SK-N-SH (cell line): ENCODE measurements around the gene NLRC5. TPM values are rescaled to one million over a fixed set of nuclear protein-coding genes. Genes with fewer than 3 reads are reported as not detected.

Experiments
- CTCF ChIA-PET: fragments of 300-600, 350-600 bp; formaldehyde crosslinking; extraction: SDS; loops from one replicate; lab custom pipeline; 2021; lab: Yijun Ruan, JAX
- POLR2A ChIA-PET: fragments of 350-600 bp; sonication (Branson Sonifier 250); formaldehyde crosslinking; extraction: SDS; loops from one replicate; lab custom pipeline; 2020; ENCODE audit warnings: antibody characterized with exemption, inconsistent platforms; lab: Yijun Ruan, JAX
- DNase-seq: peaks from one replicate; pipeline ENCODE4 v3.0.0; 2012
- H2AFZ ChIP-seq: fragments of 200-600 bp; sonication (generic); 2 replicates; pipeline ENCODE4 v1.8.1; 2016; ENCODE audit warnings: antibody characterized with exemption, mild to moderate bottlenecking, low read depth
- H3F3A ChIP-seq: fragments of 200-600 bp; sonication (generic); replicated peaks from 2 replicates; pipeline ENCODE3; 2016; ENCODE audit warnings: antibody characterized with exemption, mild to moderate bottlenecking; ENCODE audit not compliant: insufficient read depth
- H3K27ac ChIP-seq, 2 experiments: fragments of 200-500 bp in 1 of 2; fragments of 200-600 bp in 1 of 2; sonication (Bioruptor generic) in 1 of 2; sonication (generic), shearing (Covaris generic) in 1 of 2; 2 replicates each; pipeline versions ENCODE4 v1.5.1 to v1.6.1; 2014 to 2016; ENCODE audit warnings: low read depth in 2 of 2, inconsistent platforms in 1 of 2, low read length in 1 of 2, mild to moderate bottlenecking in 1 of 2, mixed read lengths in 1 of 2
- H3K27me3 ChIP-seq: fragments of 200-600 bp; sonication (generic), shearing (Covaris generic); 2 replicates; pipeline ENCODE4 v1.6.1; 2016; ENCODE audit warnings: mixed run types; ENCODE audit not compliant: insufficient read depth
- H3K36me3 ChIP-seq, 2 experiments: fragments of 200-500 bp in 1 of 2; fragments of 200-600 bp in 1 of 2; sonication (Bioruptor generic) in 1 of 2; sonication (generic) in 1 of 2; replicated peaks in 1 of 2; 2 replicates each; pipeline versions ENCODE3 to v1.5.1; 2014 to 2016; ENCODE audit warnings: low read length in 1 of 2, mild to moderate bottlenecking in 1 of 2; ENCODE audit not compliant: insufficient read depth in 2 of 2, control insufficient read depth in 1 of 2
- H3K4me1 ChIP-seq, 2 experiments: fragments of 200-500 bp in 1 of 2; fragments of 200-600 bp in 1 of 2; sonication (Bioruptor generic) in 1 of 2; sonication (generic), shearing (Covaris generic) in 1 of 2; 2 replicates each; pipeline versions ENCODE4 v1.5.1 to v1.6.1; 2014 to 2016; ENCODE audit warnings: low read depth in 1 of 2, low read length in 1 of 2, mixed run types in 1 of 2; ENCODE audit not compliant: insufficient read depth in 2 of 2, control insufficient read depth in 1 of 2
- H3K4me2 ChIP-seq: fragments of 200-600 bp; sonication (generic), shearing (Covaris generic); 2 replicates; pipeline ENCODE4 v1.6.1; 2017; ENCODE audit warnings: mixed run types
- H3K4me3 ChIP-seq, 2 experiments: fragments of 200-500 bp in 1 of 2; fragments of 200-600 bp in 1 of 2; sonication (Bioruptor generic) in 1 of 2; sonication (generic), shearing (Covaris generic) in 1 of 2; 2 replicates each; pipeline versions ENCODE4 v1.5.1 to v1.8.1; 2014 to 2016; ENCODE audit warnings: low read depth in 2 of 2, inconsistent platforms in 1 of 2, low read length in 1 of 2, mild to moderate bottlenecking in 1 of 2, mixed read lengths in 1 of 2, moderate library complexity in 1 of 2
- H3K79me2 ChIP-seq: fragments of 200-600 bp; sonication (generic); 2 replicates; pipeline ENCODE4 v1.8.1; 2017; ENCODE audit warnings: mild to moderate bottlenecking; ENCODE audit not compliant: insufficient read depth
- H3K9ac ChIP-seq: fragments of 200-600 bp; sonication (generic); 2 replicates; pipeline ENCODE4 v1.6.1; 2017; ENCODE audit warnings: mixed run types
- H3K9me2 ChIP-seq: fragments of 200-600 bp; sonication (generic); 2 replicates; pipeline ENCODE4 v1.6.1; 2017; ENCODE audit warnings: mixed run types
- H3K9me3 ChIP-seq: fragments of 200-600 bp; sonication (generic); 2 replicates; pipeline ENCODE4 v1.6.1; 2017; ENCODE audit warnings: mixed run types, mild to moderate bottlenecking, moderate library complexity
- H4K20me1 ChIP-seq: fragments of 200-600 bp; sonication (generic); 2 replicates; pipeline ENCODE4 v1.6.1; 2017; ENCODE audit warnings: mild to moderate bottlenecking, mixed run types; ENCODE audit not compliant: insufficient read depth
- EZH2phosphoT487 ChIP-seq: fragments of 200-600 bp; sonication (generic); IDR thresholded peaks from 2 replicates; pipeline ENCODE4 v1.6.1; 2017; ENCODE audit warnings: low read depth, mixed run types, mild to moderate bottlenecking, antibody characterized with exemption, moderate library complexity, borderline replicate concordance
- GATA2 ChIP-seq: sonication (generic); formaldehyde crosslinking; IDR thresholded peaks from 2 replicates; pipeline ENCODE4 v1.5.0; 2020; ENCODE audit warnings: mild to moderate bottlenecking, missing genetic modification reagents
- MXI1 ChIP-seq: IDR thresholded peaks from 2 replicates; pipeline ENCODE4 v1.6.1; 2012; ENCODE audit warnings: mild to moderate bottlenecking, low read depth, low read length, improper control_type of control experiment
- NRF1 ChIP-seq: IDR thresholded peaks from 2 replicates; pipeline ENCODE4 v1.6.1; 2012; ENCODE audit warnings: low read depth, mild to moderate bottlenecking, low read length
- POLR2AphosphoS5 ChIP-seq: IDR thresholded peaks from 2 replicates; pipeline ENCODE4 v1.6.1; 2012; ENCODE audit warnings: low read depth, low read length
- RAD21 ChIP-seq: IDR thresholded peaks from 2 replicates; pipeline ENCODE4 v1.6.1; 2012; ENCODE audit warnings: mild to moderate bottlenecking, low read length
- YY1 ChIP-seq: IDR thresholded peaks from 2 replicates; pipeline ENCODE4 v1.4.0; 2012; ENCODE audit warnings: low read depth, mild to moderate bottlenecking
- WGBS: methylation state at CpG from one replicate; pipeline ENCODE4 v1.1.6; 2017; ENCODE audit warnings: low lambda C conversion rate; 5-methylcytosine and 5-hydroxymethylcytosine counted together
- polyA plus RNA-seq, 3 experiments: library from polyadenylated mRNA; depleted of rRNA; stranded (reverse); fragments of >200 nt; gene quantifications; 2 replicates each; pipeline ENCODE4 v1.2.3, GENCODE V29; 2012
- TF ChIP-seq, protein P1 (sequence below): IDR thresholded peaks from 2 replicates; pipeline ENCODE4 v1.4.0; 2012; ENCODE audit warnings: low read depth
- TF ChIP-seq, protein P2 (sequence below): fragments of 150-350 bp; IDR thresholded peaks from 2 replicates; pipeline ENCODE4 v1.6.1; 2017; ENCODE audit warnings: antibody characterized with exemption, low read length, low read depth, borderline replicate concordance
- TF ChIP-seq, protein P3 (sequence below): fragments of 150-350 bp; IDR thresholded peaks from 2 replicates; pipeline ENCODE4 v1.6.1; 2016; ENCODE audit warnings: mild to moderate bottlenecking, low read depth, low read length
- TF ChIP-seq, protein P4 (sequence below): IDR thresholded peaks from 2 replicates; pipeline ENCODE4 v1.4.0; 2012; ENCODE audit warnings: low read depth, borderline replicate concordance
- TF ChIP-seq, protein P5 (sequence below): fragments of 200-600 bp; sonication (generic); IDR thresholded peaks from 2 replicates; pipeline ENCODE4 v1.6.1; 2017; ENCODE audit warnings: antibody characterized with exemption, mild to moderate bottlenecking, moderate library complexity

NLRC5 gene
- polyA plus RNA-seq, 1 of the 3 experiments (the other 2 are of a cell fraction): 6.5 TPM

DNA sequence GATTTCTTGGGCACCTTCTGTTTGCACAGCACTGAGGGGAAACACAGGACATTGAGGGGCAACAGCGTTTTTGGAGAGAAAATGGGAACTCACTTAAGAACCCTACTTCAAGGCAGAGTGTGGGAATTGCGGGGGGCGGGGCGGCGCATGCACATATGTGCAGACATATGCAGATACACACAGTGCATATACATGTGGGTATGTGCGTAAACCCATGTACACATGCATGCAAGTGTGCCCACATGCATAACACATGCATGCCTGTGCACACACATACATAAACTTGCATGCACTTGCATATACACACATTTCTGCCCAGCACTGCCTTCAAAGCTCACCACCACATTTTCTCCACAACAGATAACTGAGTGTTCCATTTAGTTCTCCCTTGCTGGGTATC, 32.4 kb downstream of the NLRC5 start:
- no peaks in the 10 kb centered on the region for H4K20me1 ChIP-seq
- TF ChIP-seq, protein P1, sequence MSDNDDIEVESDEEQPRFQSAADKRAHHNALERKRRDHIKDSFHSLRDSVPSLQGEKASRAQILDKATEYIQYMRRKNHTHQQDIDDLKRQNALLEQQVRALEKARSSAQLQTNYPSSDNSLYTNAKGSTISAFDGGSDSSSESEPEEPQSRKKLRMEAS: no peak
- TF ChIP-seq, protein P2, sequence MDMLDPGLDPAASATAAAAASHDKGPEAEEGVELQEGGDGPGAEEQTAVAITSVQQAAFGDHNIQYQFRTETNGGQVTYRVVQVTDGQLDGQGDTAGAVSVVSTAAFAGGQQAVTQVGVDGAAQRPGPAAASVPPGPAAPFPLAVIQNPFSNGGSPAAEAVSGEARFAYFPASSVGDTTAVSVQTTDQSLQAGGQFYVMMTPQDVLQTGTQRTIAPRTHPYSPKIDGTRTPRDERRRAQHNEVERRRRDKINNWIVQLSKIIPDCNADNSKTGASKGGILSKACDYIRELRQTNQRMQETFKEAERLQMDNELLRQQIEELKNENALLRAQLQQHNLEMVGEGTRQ: no peak
- TF ChIP-seq, protein P3, sequence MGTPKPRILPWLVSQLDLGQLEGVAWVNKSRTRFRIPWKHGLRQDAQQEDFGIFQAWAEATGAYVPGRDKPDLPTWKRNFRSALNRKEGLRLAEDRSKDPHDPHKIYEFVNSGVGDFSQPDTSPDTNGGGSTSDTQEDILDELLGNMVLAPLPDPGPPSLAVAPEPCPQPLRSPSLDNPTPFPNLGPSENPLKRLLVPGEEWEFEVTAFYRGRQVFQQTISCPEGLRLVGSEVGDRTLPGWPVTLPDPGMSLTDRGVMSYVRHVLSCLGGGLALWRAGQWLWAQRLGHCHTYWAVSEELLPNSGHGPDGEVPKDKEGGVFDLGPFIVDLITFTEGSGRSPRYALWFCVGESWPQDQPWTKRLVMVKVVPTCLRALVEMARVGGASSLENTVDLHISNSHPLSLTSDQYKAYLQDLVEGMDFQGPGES: no peak
- TF ChIP-seq MXI1: no peak
- no peak for TF ChIP-seq RAD21
- no peak for TF ChIP-seq POLR2AphosphoS5
- TF ChIP-seq, protein P4, sequence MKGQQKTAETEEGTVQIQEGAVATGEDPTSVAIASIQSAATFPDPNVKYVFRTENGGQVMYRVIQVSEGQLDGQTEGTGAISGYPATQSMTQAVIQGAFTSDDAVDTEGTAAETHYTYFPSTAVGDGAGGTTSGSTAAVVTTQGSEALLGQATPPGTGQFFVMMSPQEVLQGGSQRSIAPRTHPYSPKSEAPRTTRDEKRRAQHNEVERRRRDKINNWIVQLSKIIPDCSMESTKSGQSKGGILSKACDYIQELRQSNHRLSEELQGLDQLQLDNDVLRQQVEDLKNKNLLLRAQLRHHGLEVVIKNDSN: no peak
- TF ChIP-seq, protein P5, sequence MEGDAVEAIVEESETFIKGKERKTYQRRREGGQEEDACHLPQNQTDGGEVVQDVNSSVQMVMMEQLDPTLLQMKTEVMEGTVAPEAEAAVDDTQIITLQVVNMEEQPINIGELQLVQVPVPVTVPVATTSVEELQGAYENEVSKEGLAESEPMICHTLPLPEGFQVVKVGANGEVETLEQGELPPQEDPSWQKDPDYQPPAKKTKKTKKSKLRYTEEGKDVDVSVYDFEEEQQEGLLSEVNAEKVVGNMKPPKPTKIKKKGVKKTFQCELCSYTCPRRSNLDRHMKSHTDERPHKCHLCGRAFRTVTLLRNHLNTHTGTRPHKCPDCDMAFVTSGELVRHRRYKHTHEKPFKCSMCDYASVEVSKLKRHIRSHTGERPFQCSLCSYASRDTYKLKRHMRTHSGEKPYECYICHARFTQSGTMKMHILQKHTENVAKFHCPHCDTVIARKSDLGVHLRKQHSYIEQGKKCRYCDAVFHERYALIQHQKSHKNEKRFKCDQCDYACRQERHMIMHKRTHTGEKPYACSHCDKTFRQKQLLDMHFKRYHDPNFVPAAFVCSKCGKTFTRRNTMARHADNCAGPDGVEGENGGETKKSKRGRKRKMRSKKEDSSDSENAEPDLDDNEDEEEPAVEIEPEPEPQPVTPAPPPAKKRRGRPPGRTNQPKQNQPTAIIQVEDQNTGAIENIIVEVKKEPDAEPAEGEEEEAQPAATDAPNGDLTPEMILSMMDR: no peak
- no peak for TF ChIP-seq EZH2phosphoT487
- no peak for TF ChIP-seq GATA2
- CTCF ChIA-PET: no interaction called here
- 90% methylated on average over 6 of the region's 6 CpGs for WGBS
- DNase-seq: no peak
- no peaks in the 10 kb centered on the region; a peak in 1 of 4 replicates for H3K4me1 ChIP-seq
- H3K9ac ChIP-seq: no peak overlapping the region
- no peaks in the 10 kb centered on the region for H3K9me2 ChIP-seq
- H3F3A ChIP-seq: no peaks in the 10 kb centered on the region
- H3K27me3 ChIP-seq: no peaks in the 10 kb centered on the region
- no peak overlapping the region for H3K27ac ChIP-seq
- H3K9me3 ChIP-seq: no peaks in the 10 kb centered on the region
- no peak overlapping the region for H3K4me2 ChIP-seq
- H3K36me3 ChIP-seq: peaks cover 0 to 4% of the 10 kb centered on the region in 2 experiments
- H3K79me2 ChIP-seq: no peaks in the 10 kb centered on the region
- no peak overlapping the region for H3K4me3 ChIP-seq
- H2AFZ ChIP-seq: no peak overlapping the region
- POLR2A ChIA-PET: no interaction called here

DNA sequence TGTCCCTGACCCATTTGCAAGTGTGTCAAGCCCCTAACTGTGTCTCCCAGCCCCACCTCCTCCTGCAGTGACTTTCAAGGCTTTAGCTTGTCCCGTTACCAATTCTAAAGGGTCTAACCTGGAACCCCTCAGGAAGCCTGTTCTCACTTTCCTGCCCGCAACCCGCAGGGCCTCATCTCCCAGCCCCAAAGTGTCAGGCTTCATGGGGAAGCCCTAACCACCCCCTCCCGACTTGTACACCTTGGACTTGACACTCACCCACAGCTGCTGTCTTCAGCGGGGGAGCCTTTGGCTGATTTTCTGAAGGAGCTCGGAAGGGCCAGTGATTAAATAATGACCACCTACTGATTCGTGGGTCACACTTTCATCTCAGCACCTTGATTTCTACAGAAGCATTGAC, 33.1 kb downstream of the NLRC5 start:
- Histone ChIP-seq H3K79me2 (no peaks in the 10 kb centered on the region), H4K20me1 (no peaks in the 10 kb centered on the region), H3K27me3 (no peaks in the 10 kb centered on the region), H3K4me1 (no peaks in the 10 kb centered on the region; a peak in 1 of 4 replicates), H3F3A (no peaks in the 10 kb centered on the region), H3K9me3 (no peaks in the 10 kb centered on the region), H3K36me3 (no peaks in the 10 kb centered on the region), H3K27ac (no peak overlapping the region), H3K4me2 (no peak overlapping the region), H3K9ac (no peak overlapping the region), H3K4me3 (no peak overlapping the region), H3K9me2 (no peaks in the 10 kb centered on the region), H2AFZ (no peak overlapping the region)
- ChIA-PET CTCF (interaction anchor here (0.8 kb wide), 1 partner anchor 41 kb away, joined by 3 read pairs; no protein-coding TSS in a partner anchor), POLR2A (no interaction called here)
- no peak for DNase-seq
- 95% methylated on average over 7 of the region's 7 CpGs for WGBS
- TF ChIP-seq NRF1 (no peak), YY1 (no peak)
